ENCODE measurements around the gene KCNQ4. TPM values are rescaled to one million over a fixed set of nuclear protein-coding genes. Genes with fewer than 3 reads are reported as not detected.

Gene KCNQ4
- total and polyA plus RNA-seq, 10 of the 15 experiments (the other 5 are each of a cell fraction or from before 2014, with no cell fraction given): 0.04 to 0.18 (median 0.08) TPM; not detected in 2

DNA sequence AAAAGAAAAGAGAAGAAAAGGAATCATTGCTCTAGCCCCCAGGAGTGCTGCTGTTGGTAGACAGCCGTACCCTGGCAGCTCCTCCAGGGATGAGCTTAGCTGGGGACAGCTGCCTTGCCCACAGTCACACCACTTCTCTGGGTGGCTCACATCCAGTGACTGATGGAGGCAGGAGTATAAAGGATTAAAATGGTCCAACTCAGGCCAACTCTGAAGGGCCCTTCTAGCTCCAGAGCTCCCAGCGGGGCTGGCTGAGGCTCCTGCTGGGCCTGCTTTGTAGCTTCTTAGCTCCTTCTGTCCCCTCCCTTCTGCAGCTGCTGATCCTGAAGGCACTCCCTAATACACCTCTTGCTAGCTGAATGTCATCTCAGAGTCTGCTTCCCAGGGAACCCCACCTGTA is 74.2 kb downstream of the KCNQ4 start:
- no peak overlapping the region for H3K4me3 ChIP-seq
- peaks cover 12 to 16% of the 10 kb centered on the region in 2 experiments; a peak in 3 of 4 replicates for H3K27me3 ChIP-seq (replicated peaks in 1 of 2; ENCODE audit: control insufficient read depth in 2 of 2, insufficient read depth in 2 of 2, low read length in 1 of 2)
- ChIA-PET SMC1A (ENCODE audit: uncharacterized antibody, unreplicated experiment) (interaction anchor here (0.6 to 17.4 kb wide), 3 partner anchors 21 to 91 kb away, joined by 3 to 197 read pairs (median 7); no protein-coding TSS in a partner anchor), RAD21 (ENCODE audit: unreplicated experiment) (interaction anchor here (0.7 to 1.4 kb wide), 3 partner anchors 20 to 325 kb away, joined by 3 to 4 read pairs (median 3); no protein-coding TSS in a partner anchor), POLR2A (interaction anchor here (1.0 kb wide), 1 partner anchor 122 kb away, joined by 4 read pairs; the partner anchor contains the start of gene CTPS1), CTCF (interaction anchor here (0.7 to 2.9 kb wide), 9 partner anchors 11 to 146 kb away, joined by 3 to 13 read pairs (median 3); no protein-coding TSS in a partner anchor)
- no peak overlapping the region for H2AFZ ChIP-seq (ENCODE audit: control insufficient read depth, low read depth, low read length)
- no peak for FAIRE-seq
- no peaks in the 10 kb centered on the region for H3K36me3 ChIP-seq (ENCODE audit: control insufficient read depth in 2 of 2, insufficient read depth in 2 of 2, low read length in 1 of 2)
- DNase-seq (ENCODE audit: low read depth, low spot score): no peak
- peaks cover 7% of the 10 kb centered on the region; the same call in 1 of the 2 replicates for H3K4me1 ChIP-seq (ENCODE audit: control insufficient read depth, insufficient read depth, low read length)
- H3K9ac ChIP-seq (ENCODE audit: control insufficient read depth, insufficient read depth, low read length): no peak overlapping the region
- WGBS (ENCODE audit: insufficient coverage, insufficient replicate concordance, low lambda C conversion rate, missing lambda C conversion rate): 57% methylated on average over 2 of the region's 2 CpGs
- H3K27ac ChIP-seq (ENCODE audit: control insufficient read depth, insufficient read depth): no peak overlapping the region
- H4K20me1 ChIP-seq (ENCODE audit: control insufficient read depth, insufficient read depth): no peaks in the 10 kb centered on the region
- intact Hi-C loops (cut with micrococcal nuclease; ENCODE audit: unreplicated experiment): no loop called here
- TF ChIP-seq, protein P1, sequence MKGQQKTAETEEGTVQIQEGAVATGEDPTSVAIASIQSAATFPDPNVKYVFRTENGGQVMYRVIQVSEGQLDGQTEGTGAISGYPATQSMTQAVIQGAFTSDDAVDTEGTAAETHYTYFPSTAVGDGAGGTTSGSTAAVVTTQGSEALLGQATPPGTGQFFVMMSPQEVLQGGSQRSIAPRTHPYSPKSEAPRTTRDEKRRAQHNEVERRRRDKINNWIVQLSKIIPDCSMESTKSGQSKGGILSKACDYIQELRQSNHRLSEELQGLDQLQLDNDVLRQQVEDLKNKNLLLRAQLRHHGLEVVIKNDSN (IDR thresholded peaks at IDR 0.05; ENCODE audit: borderline replicate concordance, extremely low read length, insufficient read depth, low read depth, low read length): no peak
- no peak for TF ChIP-seq NR2C2 (IDR thresholded peaks at IDR 0.05; ENCODE audit: borderline replicate concordance, control insufficient read depth, insufficient read length, low read depth)
- in situ Hi-C loops (cut with MboI): no loop called here
- H3K4me2 ChIP-seq (ENCODE audit: control insufficient read depth, insufficient read depth): no peak overlapping the region
- BruUV-seq (replicated peaks): no TSS peak
- H3K9me3 ChIP-seq (replicated peaks; ENCODE audit: control insufficient read depth, insufficient read depth, low read length): no peaks in the 10 kb centered on the region
- ATAC-seq: no peak
- no peaks in the 10 kb centered on the region for H3K79me2 ChIP-seq (ENCODE audit: control insufficient read depth, insufficient read depth, low read length)

DNA sequence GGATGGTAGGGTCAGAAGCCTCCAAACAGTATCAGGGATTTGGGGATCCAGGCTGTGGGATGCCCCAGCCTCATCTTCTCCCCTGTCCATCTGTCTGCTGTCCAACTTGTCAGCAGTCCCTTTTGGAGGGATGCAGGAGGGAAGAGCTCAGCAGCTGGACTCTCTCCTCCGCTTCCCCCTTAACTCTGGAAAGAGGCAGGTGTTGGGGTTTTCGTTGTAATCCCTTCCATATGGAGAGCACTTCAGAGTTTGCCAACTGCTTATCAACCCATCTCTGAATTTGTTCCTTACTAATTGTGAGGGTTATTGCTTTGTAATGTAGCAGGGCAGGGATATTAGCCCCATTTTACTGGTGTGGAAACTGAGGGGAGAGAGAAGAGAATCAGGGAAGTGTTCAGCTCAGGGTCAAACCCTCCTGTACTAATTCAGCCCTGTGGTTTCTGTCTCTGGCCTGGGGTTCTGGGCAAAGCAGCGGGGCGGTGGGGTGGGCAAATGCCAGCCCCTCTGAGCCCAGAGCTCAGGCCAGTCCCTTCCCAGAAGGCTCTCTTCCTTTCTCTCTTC is 75.3 kb downstream of the KCNQ4 start:
- ChIA-PET SMC1A (ENCODE audit: uncharacterized antibody, unreplicated experiment) (interaction anchor here (0.9 to 17.4 kb wide), 3 partner anchors 9 to 90 kb away, joined by 5 to 197 read pairs (median 7); no protein-coding TSS in a partner anchor), RAD21 (ENCODE audit: unreplicated experiment) (interaction anchor here (1.2 kb wide), 1 partner anchor 90 kb away, joined by 3 read pairs; no protein-coding TSS in a partner anchor), POLR2A (no interaction called here), CTCF (interaction anchor here (1.0 to 2.1 kb wide), 6 partner anchors 8 to 143 kb away, joined by 3 to 11 read pairs (median 5); no protein-coding TSS in a partner anchor)
- Histone ChIP-seq H4K20me1 (ENCODE audit: control insufficient read depth, insufficient read depth) (no peaks in the 10 kb centered on the region), H3K9me3 (replicated peaks; ENCODE audit: control insufficient read depth, insufficient read depth, low read length) (no peaks in the 10 kb centered on the region), H3K4me2 (ENCODE audit: control insufficient read depth, insufficient read depth) (no peak overlapping the region), H3K27ac (ENCODE audit: control insufficient read depth, insufficient read depth) (no peak overlapping the region), H3K4me3 (no peak overlapping the region), H3K36me3 (ENCODE audit: control insufficient read depth in 2 of 2, insufficient read depth in 2 of 2, low read length in 1 of 2) (no peaks in the 10 kb centered on the region), H2AFZ (ENCODE audit: control insufficient read depth, low read depth, low read length) (no peak overlapping the region), H3K27me3 (replicated peaks in 1 of 2; ENCODE audit: control insufficient read depth in 2 of 2, insufficient read depth in 2 of 2, low read length in 1 of 2) (peaks cover 12 to 16% of the 10 kb centered on the region in 2 experiments; a peak in 3 of 4 replicates), H3K9ac (ENCODE audit: control insufficient read depth, insufficient read depth, low read length) (no peak overlapping the region), H3K4me1 (ENCODE audit: control insufficient read depth, insufficient read depth, low read length) (peaks cover 7% of the 10 kb centered on the region; the same call in 1 of the 2 replicates), H3K79me2 (ENCODE audit: control insufficient read depth, insufficient read depth, low read length) (no peaks in the 10 kb centered on the region)
- intact Hi-C loops (cut with micrococcal nuclease; ENCODE audit: unreplicated experiment) (no loop called here), in situ Hi-C loops (cut with MboI) (no loop called here)
- ATAC-seq (no peak), FAIRE-seq (no peak), DNase-seq (ENCODE audit: low read depth, low spot score) (no peak)
- WGBS (ENCODE audit: insufficient coverage, insufficient replicate concordance, low lambda C conversion rate, missing lambda C conversion rate): 43% methylated on average over 4 of the region's 4 CpGs
- no TSS peak for BruUV-seq (replicated peaks)
- TF ChIP-seq IKZF1 (conservative IDR thresholded peaks at IDR 0.05): no peak
- TF ChIP-seq, protein P2, sequence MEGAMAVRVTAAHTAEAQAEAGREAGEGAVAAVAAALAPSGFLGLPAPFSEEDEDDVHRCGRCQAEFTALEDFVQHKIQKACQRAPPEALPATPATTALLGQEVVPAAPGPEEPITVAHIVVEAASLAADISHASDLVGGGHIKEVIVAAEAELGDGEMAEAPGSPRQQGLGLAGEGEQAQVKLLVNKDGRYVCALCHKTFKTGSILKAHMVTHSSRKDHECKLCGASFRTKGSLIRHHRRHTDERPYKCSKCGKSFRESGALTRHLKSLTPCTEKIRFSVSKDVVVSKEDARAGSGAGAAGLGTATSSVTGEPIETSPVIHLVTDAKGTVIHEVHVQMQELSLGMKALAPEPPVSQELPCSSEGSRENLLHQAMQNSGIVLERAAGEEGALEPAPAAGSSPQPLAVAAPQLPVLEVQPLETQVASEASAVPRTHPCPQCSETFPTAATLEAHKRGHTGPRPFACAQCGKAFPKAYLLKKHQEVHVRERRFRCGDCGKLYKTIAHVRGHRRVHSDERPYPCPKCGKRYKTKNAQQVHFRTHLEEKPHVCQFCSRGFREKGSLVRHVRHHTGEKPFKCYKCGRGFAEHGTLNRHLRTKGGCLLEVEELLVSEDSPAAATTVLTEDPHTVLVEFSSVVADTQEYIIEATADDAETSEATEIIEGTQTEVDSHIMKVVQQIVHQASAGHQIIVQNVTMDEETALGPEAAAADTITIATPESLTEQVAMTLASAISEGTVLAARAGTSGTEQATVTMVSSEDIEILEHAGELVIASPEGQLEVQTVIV (IDR thresholded peaks at IDR 0.05; ENCODE audit: borderline replicate concordance, partially characterized antibody): no peak
- TF ChIP-seq, protein P3, sequence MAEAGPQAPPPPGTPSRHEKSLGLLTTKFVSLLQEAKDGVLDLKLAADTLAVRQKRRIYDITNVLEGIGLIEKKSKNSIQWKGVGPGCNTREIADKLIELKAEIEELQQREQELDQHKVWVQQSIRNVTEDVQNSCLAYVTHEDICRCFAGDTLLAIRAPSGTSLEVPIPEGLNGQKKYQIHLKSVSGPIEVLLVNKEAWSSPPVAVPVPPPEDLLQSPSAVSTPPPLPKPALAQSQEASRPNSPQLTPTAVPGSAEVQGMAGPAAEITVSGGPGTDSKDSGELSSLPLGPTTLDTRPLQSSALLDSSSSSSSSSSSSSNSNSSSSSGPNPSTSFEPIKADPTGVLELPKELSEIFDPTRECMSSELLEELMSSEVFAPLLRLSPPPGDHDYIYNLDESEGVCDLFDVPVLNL (IDR thresholded peaks at IDR 0.05; ENCODE audit: low read depth, low read length): no peak
- no peak for TF ChIP-seq YY1 (IDR thresholded peaks at IDR 0.05; ENCODE audit: low read depth, low read length)
- TF ChIP-seq NR2C2 (IDR thresholded peaks at IDR 0.05; ENCODE audit: borderline replicate concordance, control insufficient read depth, insufficient read length, low read depth): no peak
- TF ChIP-seq SIX5 (IDR thresholded peaks at IDR 0.05; ENCODE audit: low read depth, low read length, severe bottlenecking): no peak
- no peak for TF ChIP-seq RAD51 (IDR thresholded peaks at IDR 0.05)
- no peak for TF ChIP-seq TARDBP (IDR thresholded peaks at IDR 0.05; ENCODE audit: borderline replicate concordance)
- no peak for TF ChIP-seq NR2F1 (conservative IDR thresholded peaks at IDR 0.05)
- no peak for TF ChIP-seq SUZ12 (IDR thresholded peaks at IDR 0.05; ENCODE audit: unreplicated experiment)

Measured in GM12878 (cell line).